ENCODE results near the gene CHMP5. TPM values are rescaled to one million over a fixed set of nuclear protein-coding genes. Genes with fewer than 3 reads are reported as not detected.

The CHMP5 gene
- total RNA-seq, 4 donors from 2014 or later: 55.9 to 72.4 (median 66.0) TPM

- TF ChIP-seq CTCF (IDR thresholded peaks at IDR 0.05; ENCODE audit: low read depth): no peak
Observed at GRCh38 chr9:33300546-33300945, 35.7 kb downstream of the CHMP5 start.

GRCh38 chr9:33304362-33304761 lies 39.5 kb downstream of the CHMP5 start:
- TF ChIP-seq CTCF (IDR thresholded peaks at IDR 0.05; ENCODE audit: low read depth): no peak

- TF ChIP-seq CTCF (IDR thresholded peaks at IDR 0.05; ENCODE audit: low read depth): no peak
Observed at GRCh38 chr9:33306037-33306436, 41.2 kb downstream of the CHMP5 start.

- TF ChIP-seq CTCF (IDR thresholded peaks at IDR 0.05; ENCODE audit: low read depth): no peak
Observed at GRCh38 chr9:33307067-33307466, 42.2 kb downstream of the CHMP5 start.

- no peak for TF ChIP-seq CTCF (IDR thresholded peaks at IDR 0.05; ENCODE audit: low read depth)
Observed at GRCh38 chr9:33309903-33310302, 45.1 kb downstream of the CHMP5 start.

- no peak for TF ChIP-seq CTCF (IDR thresholded peaks at IDR 0.05; ENCODE audit: low read depth)
Observed at GRCh38 chr9:33310748-33311147, 45.9 kb downstream of the CHMP5 start.

GRCh38 chr9:33311953-33312352 lies 47.1 kb downstream of the CHMP5 start:
- TF ChIP-seq CTCF (IDR thresholded peaks at IDR 0.05; ENCODE audit: low read depth): no peak

Measured in subcutaneous adipose tissue (tissue), 4 donors.